ENCODE data around the gene PABPN1. TPM values are rescaled to one million over a fixed set of nuclear protein-coding genes. Genes with fewer than 3 reads are reported as not detected.

PABPN1 gene
- total RNA-seq, 1 donor from 2014 or later = 298 TPM

GRCh38 chr14:23327947-23328744 lies 6.9 kb downstream of the PABPN1 start:
- no peak overlapping the region for H3K4me3 ChIP-seq
- peaks cover 47% of the 10 kb centered on the region for H3F3A ChIP-seq (ENCODE audit: low read depth)
- peaks cover 11% of the 10 kb centered on the region for H3K79me2 ChIP-seq (ENCODE audit: low read depth)
- H3K27me3 ChIP-seq = no peaks in the 10 kb centered on the region
- no peak for TF ChIP-seq EZH2 (IDR thresholded peaks at IDR 0.05)
- peak; percentile 96 for TF ChIP-seq CTCF (IDR thresholded peaks at IDR 0.05)
- no peak overlapping the region for H3K27ac ChIP-seq
- H4K20me1 ChIP-seq (ENCODE audit: low read depth) = peaks cover 17% of the 10 kb centered on the region
- no peak overlapping the region for H2AFZ ChIP-seq (replicated peaks)
- peak; percentile 81 for DNase-seq (ENCODE audit: low spot score)
- no peak overlapping the region for H3K9ac ChIP-seq
- Mint-ChIP-seq H3K9me3 (no peaks in the 10 kb centered on the region), H3K27ac (no peak overlapping the region), H3K4me1 (peaks cover 4% of the 10 kb centered on the region), H3K27me3 (ENCODE audit: insufficient read depth, low read depth) (peaks cover 6% of the 10 kb centered on the region), H3K36me3 (peaks cover 12% of the 10 kb centered on the region), H3K4me3 (no peak overlapping the region)
- no peak overlapping the region for H3K4me2 ChIP-seq
- no peaks in the 10 kb centered on the region for H3K9me3 ChIP-seq (ENCODE audit: low read depth)
- peaks cover 10% of the 10 kb centered on the region for H3K4me1 ChIP-seq
- H3K36me3 ChIP-seq = peaks cover 9% of the 10 kb centered on the region

GRCh38 chr14:23335623-23336022 lies 14.4 kb downstream of the PABPN1 start:
- TF ChIP-seq EZH2 (IDR thresholded peaks at IDR 0.05) (no peak), EZH2phosphoT487 (IDR thresholded peaks at IDR 0.05) (no peak), CTCF (IDR thresholded peaks at IDR 0.05) (no peak)
- no peak overlapping the region for H3K27ac ChIP-seq
- Mint-ChIP-seq H3K36me3 (no peaks in the 10 kb centered on the region), H3K9me3 (peaks cover 21% of the 10 kb centered on the region), H3K4me3 (no peak overlapping the region), H3K27ac (no peak overlapping the region), H3K4me1 (no peaks in the 10 kb centered on the region), H3K27me3 (ENCODE audit: insufficient read depth, low read depth) (peaks cover 6% of the 10 kb centered on the region)
- H4K20me1 ChIP-seq (ENCODE audit: low read depth) = no peaks in the 10 kb centered on the region
- no peaks in the 10 kb centered on the region for H3F3A ChIP-seq (ENCODE audit: low read depth)
- H3K4me1 ChIP-seq = no peaks in the 10 kb centered on the region
- H3K4me3 ChIP-seq = no peak overlapping the region
- H3K9me3 ChIP-seq (ENCODE audit: low read depth) = peaks cover 14% of the 10 kb centered on the region
- no peak overlapping the region for H3K4me2 ChIP-seq
- H3K36me3 ChIP-seq = no peaks in the 10 kb centered on the region
- no peaks in the 10 kb centered on the region for H3K27me3 ChIP-seq
- H2AFZ ChIP-seq (replicated peaks) = no peak overlapping the region
- no peak for DNase-seq (ENCODE audit: low spot score)
- H3K9ac ChIP-seq = no peak overlapping the region
- H3K79me2 ChIP-seq (ENCODE audit: low read depth) = no peaks in the 10 kb centered on the region

- Histone ChIP-seq H3F3A (ENCODE audit: low read depth) (no peaks in the 10 kb centered on the region), H3K4me2 (no peak overlapping the region), H3K4me3 (no peak overlapping the region), H2AFZ (replicated peaks) (no peak overlapping the region), H3K9ac (no peak overlapping the region), H3K27me3 (no peaks in the 10 kb centered on the region), H3K27ac (no peak overlapping the region), H3K79me2 (ENCODE audit: low read depth) (no peaks in the 10 kb centered on the region), H3K4me1 (no peaks in the 10 kb centered on the region), H3K9me3 (ENCODE audit: low read depth) (peaks cover 15% of the 10 kb centered on the region), H3K36me3 (no peaks in the 10 kb centered on the region), H4K20me1 (ENCODE audit: low read depth) (no peaks in the 10 kb centered on the region)
- no peak for TF ChIP-seq EZH2phosphoT487 (IDR thresholded peaks at IDR 0.05)
- no peak for TF ChIP-seq EZH2 (IDR thresholded peaks at IDR 0.05)
- no peak for TF ChIP-seq CTCF (IDR thresholded peaks at IDR 0.05)
- H3K27ac Mint-ChIP-seq = no peak overlapping the region
- no peaks in the 10 kb centered on the region for H3K36me3 Mint-ChIP-seq
- peaks cover 26% of the 10 kb centered on the region for H3K9me3 Mint-ChIP-seq
- peaks cover 10% of the 10 kb centered on the region for H3K27me3 Mint-ChIP-seq (ENCODE audit: insufficient read depth, low read depth)
- H3K4me3 Mint-ChIP-seq = no peak overlapping the region
- H3K4me1 Mint-ChIP-seq = no peaks in the 10 kb centered on the region
- DNase-seq (ENCODE audit: low spot score) = no peak
Measured at GRCh38 chr14:23339506-23340268, 18.4 kb downstream of the PABPN1 start.
